ENCODE results near the gene KCNS1.

DNA sequence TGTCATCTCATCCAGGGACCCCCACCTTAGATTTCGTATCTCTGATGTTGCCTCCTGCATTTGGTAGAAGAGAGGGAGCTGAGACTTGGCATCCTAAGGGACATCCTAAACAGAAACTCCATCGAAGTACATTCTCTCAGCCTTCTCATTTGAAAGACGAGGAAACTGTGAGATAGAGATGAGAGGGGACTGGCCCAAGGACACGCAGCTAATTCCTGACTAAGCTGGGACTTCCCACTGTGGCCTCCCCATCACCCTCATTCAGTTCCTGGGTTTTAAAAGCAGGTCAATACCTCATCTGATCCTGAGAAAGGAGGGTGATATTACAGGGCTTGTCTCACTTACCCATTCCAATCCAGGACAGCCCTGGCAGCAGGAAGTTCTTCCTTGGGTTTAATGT, 14.9 kb upstream of the KCNS1 start:
- TF ChIP-seq POLR2AphosphoS5 (IDR thresholded peaks at IDR 0.05; ENCODE audit: low read depth, low read length) (no peak), TCF7L2 (IDR thresholded peaks at IDR 0.05; ENCODE audit: low read depth, low read length) (no peak)
- TF ChIP-seq, protein P1, sequence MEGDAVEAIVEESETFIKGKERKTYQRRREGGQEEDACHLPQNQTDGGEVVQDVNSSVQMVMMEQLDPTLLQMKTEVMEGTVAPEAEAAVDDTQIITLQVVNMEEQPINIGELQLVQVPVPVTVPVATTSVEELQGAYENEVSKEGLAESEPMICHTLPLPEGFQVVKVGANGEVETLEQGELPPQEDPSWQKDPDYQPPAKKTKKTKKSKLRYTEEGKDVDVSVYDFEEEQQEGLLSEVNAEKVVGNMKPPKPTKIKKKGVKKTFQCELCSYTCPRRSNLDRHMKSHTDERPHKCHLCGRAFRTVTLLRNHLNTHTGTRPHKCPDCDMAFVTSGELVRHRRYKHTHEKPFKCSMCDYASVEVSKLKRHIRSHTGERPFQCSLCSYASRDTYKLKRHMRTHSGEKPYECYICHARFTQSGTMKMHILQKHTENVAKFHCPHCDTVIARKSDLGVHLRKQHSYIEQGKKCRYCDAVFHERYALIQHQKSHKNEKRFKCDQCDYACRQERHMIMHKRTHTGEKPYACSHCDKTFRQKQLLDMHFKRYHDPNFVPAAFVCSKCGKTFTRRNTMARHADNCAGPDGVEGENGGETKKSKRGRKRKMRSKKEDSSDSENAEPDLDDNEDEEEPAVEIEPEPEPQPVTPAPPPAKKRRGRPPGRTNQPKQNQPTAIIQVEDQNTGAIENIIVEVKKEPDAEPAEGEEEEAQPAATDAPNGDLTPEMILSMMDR (IDR thresholded peaks at IDR 0.05): no peak
- TF ChIP-seq, protein P2, sequence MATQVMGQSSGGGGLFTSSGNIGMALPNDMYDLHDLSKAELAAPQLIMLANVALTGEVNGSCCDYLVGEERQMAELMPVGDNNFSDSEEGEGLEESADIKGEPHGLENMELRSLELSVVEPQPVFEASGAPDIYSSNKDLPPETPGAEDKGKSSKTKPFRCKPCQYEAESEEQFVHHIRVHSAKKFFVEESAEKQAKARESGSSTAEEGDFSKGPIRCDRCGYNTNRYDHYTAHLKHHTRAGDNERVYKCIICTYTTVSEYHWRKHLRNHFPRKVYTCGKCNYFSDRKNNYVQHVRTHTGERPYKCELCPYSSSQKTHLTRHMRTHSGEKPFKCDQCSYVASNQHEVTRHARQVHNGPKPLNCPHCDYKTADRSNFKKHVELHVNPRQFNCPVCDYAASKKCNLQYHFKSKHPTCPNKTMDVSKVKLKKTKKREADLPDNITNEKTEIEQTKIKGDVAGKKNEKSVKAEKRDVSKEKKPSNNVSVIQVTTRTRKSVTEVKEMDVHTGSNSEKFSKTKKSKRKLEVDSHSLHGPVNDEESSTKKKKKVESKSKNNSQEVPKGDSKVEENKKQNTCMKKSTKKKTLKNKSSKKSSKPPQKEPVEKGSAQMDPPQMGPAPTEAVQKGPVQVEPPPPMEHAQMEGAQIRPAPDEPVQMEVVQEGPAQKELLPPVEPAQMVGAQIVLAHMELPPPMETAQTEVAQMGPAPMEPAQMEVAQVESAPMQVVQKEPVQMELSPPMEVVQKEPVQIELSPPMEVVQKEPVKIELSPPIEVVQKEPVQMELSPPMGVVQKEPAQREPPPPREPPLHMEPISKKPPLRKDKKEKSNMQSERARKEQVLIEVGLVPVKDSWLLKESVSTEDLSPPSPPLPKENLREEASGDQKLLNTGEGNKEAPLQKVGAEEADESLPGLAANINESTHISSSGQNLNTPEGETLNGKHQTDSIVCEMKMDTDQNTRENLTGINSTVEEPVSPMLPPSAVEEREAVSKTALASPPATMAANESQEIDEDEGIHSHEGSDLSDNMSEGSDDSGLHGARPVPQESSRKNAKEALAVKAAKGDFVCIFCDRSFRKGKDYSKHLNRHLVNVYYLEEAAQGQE (IDR thresholded peaks at IDR 0.05; ENCODE audit: insufficient read depth in 1 of 2, low read depth in 2 of 2, low read length in 1 of 2): no peak

Measured in Panc1 (cell line).